Left colon (tissue), 2 donors: Measurements from ENCODE around the gene PFKL. TPM values are rescaled to one million over a fixed set of nuclear protein-coding genes. Genes with fewer than 3 reads are reported as not detected.
A peak's percentile ranks its signal among the peaks of the same experiment; 100 is the strongest.
"Not testable (repeated sequence)": the region's sequence is repeated elsewhere in the genome, so short reads cannot be mapped to it uniquely, and the experiment has no call there.

Source experiments
- ATAC-seq: fragments of 200-7000 bp; cut with Tn5 transposase; one replicate; pipeline ENCODE4 v1.9.1; 2020; ENCODE audit warnings: mild to moderate bottlenecking, moderate library complexity
- DNase-seq, 2 donors: peaks; one replicate each; pipeline ENCODE4 v3.0.0-alpha.2; 2020
- intact Hi-C, 2 donors: fragments of 100-400 bp; cut with DNase I in 1 of 2; cut with micrococcal nuclease in 1 of 2; formaldehyde crosslinking; loops; one replicate each; pipeline versions ENCODE4 v1.11.2 to v1.14.0; 2022; cut with DNase I, micrococcal nuclease
- total RNA-seq, 2 donors: library from RNA; stranded (reverse); fragmentation: NEBNext Ultra II Directional; extraction: Animal tissue kit (Norgen Biotek cat#: 25700); gene quantifications; one replicate each; pipeline ENCODE4 v1.2.1, GENCODE V29; 2021
- donor health status: DM: no; HTN: no; CAD: no.
- donor health status: DM: yes; HTN: yes; CAD: no.

Gene PFKL
- total RNA-seq, 2 donors from 2014 or later: 239 to 245 TPM

DNA sequence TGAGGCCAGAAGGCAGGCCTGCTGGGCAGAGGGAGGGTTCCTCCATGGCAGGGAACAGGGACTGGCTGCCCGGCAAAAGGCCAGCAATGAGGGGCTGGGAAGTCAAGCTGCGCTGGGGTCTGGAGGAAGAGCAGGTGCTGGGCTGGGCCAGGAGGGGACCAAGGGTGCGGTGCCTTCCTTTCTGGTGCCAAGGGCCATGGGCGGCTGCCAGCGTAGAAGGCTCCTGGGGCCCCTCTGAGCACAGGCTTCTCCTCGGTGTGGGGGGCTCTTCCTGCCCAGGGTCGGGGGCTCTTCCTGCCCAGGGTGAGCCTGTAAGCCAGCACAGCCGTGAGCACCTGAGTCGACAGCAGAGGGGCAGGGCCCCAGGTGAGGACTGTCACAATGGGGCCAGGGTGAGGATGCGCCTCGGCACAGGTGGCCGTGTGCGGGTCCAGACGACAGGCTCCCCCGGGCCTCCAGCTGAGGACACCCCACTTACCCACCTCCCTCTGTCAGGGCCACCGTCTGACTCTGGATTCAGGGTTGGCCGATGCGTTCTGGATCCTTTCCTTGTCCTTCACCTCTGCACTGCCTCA, 27.5 kb upstream of the PFKL start:
- DNase-seq (no peak), ATAC-seq (no peak)
- intact Hi-C loops: no loop called here

GRCh38 chr21:44273046-44273445, 26.8 kb upstream of the PFKL start:
- intact Hi-C loops: no loop called here
- DNase-seq (no peak), ATAC-seq (no peak)

DNA sequence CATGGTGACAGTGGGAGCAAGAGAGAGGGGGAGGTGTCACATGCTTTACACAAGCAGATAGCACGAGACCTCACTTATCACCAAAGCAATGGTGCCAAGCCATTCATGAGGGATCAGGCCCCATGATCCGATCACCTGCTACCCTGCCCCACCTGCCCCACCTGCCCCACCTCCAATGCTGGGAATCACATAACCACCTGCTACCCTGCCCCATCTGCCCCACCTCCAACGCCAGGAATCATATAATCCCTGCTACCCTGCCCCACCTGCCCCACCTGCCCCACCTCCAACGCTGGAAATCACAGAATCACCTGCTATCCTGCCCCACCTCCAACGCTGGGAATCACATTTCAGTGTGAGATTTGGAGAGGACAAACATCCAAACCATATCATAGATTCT, 24.8 kb upstream of the PFKL start:
- DNase-seq (no peak), ATAC-seq (peak; percentile 71)
- intact Hi-C loops: no loop called here

- DNase-seq: no peak
- intact Hi-C loops: no loop called here
- no peak for ATAC-seq
Observed at GRCh38 chr21:44279354-44280260, 20.2 kb upstream of the PFKL start.

DNA sequence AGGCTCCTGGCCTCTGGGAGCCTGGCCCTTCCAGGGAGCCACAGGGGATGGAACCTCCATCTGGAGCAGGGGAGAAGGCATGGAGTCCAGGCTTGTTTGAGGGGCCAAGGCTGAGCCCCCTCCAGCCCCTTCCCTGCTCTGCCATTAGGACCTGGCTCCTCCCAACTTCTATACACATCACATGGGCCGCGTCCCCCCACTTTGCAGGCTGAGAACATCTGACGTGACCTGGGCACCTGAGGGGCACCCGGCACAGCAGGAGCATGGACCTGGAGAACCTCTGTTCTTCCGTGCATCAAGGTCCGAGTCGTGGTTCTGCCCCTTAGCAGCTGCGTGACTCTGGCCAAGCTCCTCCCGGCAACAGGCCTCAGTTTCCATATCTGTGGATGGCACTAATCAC, 18.1 kb upstream of the PFKL start:
- DNase-seq (no peak), ATAC-seq (no peak)
- intact Hi-C loops: no loop called here

DNA sequence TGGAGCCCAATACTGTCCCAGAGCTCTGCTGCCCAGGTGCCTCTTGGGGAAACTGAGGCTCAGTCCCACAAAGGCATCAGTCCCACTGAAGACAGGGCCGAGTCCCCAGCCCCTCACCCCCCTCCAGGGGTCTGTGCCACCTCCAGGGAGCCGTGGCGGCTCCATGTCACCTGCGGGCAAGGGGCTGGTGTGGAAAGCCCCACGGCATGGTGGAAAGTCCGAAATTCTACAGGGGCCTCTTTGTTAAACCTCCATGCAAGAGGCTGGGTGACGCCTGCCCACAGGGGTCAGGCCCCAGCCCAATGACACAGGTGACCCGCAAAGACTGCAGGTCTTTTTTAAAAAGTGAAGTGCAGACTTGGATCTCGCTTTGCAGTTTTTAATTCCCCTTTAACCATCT, 17.5 kb upstream of the PFKL start:
- DNase-seq: no peak
- intact Hi-C loops: no loop called here
- no peak for ATAC-seq

GRCh38 chr21:44283211-44283785, 16.6 kb upstream of the PFKL start:
- DNase-seq, ATAC-seq, intact Hi-C loops: not testable (repeated sequence)

DNA sequence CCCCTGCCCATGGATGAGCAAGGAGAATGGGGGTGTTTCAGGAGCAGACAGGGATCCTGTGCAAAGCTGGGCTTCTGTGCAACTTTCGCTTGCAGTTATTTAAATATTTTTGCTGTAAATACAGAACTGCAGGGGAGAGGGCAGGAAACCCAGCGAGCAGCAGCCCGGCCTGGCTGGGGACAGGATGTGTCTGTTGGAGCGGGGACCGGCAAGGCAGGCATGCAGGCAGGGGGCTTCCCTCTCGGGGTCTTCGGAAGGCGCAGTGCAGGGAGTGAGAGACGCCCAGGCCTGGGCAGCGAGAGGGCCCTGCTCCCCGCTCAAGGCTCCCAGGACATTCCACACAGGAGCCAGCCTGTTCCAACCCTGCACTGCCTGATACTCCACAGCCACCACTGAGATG, 15.9 kb upstream of the PFKL start:
- ATAC-seq (no peak), DNase-seq (no peak)
- intact Hi-C loops: no loop called here

GRCh38 chr21:44285138-44285992, 14.5 kb upstream of the PFKL start, which contains the start of gene AIRE:
Gene AIRE, plus strand, starts transcription at chr21:44285876. Its CDS starts 131 bp downstream, at chr21:44286007.
- intact Hi-C loops: no loop called here
- DNase-seq (peak in 1 of 2 donors; percentile 26), ATAC-seq (peak; percentile 41)

DNA sequence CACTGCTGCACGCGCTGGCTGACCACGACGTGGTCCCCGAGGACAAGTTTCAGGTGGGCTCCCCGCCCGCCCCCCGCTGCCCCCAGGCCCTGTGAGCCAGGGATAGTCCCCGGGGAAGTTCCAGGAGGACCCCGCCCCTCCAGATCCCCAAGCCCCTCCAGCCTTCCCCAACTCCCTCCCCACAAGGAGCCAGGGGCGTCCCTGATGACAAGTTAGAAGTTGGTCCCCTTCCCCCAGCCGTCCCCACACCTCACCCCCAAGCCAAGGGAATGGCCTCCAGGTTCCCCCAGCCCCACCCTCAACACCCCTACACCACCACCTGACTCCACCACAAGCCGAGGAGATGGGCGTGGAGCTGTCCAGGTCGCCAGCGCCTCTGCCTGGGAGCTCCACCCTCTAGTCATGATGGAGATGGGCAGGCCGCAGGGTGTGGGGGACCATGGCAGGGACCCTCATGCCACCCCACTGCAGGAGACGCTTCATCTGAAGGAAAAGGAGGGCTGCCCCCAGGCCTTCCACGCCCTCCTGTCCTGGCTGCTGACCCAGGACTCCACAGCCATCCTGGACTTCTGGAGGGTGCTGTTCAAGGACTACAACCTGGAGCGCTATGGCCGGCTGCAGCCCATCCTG, 13.7 kb upstream of the PFKL start:
- peak in 1 of 2 donors; percentile 20 for DNase-seq
- ATAC-seq: no peak
- intact Hi-C loops: no loop called here

- DNase-seq: peak in 1 of 2 donors; percentile 13
- intact Hi-C loops: no loop called here
- no peak for ATAC-seq
Observed at GRCh38 chr21:44286716-44287632, 12.9 kb upstream of the PFKL start.

GRCh38 chr21:44288251-44289110, 11.4 kb upstream of the PFKL start:
- DNase-seq: peak in 1 of 2 donors; percentile 16
- intact Hi-C loops: no loop called here
- no peak for ATAC-seq

DNA sequence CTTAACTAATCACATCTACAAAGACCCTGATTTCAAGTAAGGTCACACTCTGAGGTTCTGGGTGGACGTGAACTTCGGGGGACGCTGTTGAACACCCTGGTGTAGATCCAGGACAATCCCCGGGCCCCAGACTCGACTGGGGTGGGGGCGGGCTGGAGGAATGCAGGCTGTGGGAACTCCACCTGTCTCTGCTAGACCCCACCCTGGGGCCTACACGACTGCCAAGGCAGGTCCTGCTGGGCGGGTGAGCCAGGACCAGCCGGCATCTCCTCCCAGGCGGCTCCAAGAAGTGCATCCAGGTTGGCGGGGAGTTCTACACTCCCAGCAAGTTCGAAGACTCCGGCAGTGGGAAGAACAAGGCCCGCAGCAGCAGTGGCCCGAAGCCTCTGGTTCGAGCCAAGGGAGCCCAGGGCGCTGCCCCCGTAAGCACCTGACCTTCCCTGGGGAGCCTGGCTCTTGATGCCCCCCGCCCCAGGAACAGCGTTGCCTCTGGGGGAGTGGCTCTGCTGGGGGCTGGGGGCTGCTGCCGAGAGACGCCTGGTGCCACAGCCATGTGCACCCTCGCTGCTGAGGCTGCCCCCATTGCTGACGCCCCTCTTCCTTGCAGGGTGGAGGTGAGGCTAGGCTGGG, 10.4 kb upstream of the PFKL start:
- intact Hi-C loops: no loop called here
- ATAC-seq: no peak
- no peak for DNase-seq

DNA sequence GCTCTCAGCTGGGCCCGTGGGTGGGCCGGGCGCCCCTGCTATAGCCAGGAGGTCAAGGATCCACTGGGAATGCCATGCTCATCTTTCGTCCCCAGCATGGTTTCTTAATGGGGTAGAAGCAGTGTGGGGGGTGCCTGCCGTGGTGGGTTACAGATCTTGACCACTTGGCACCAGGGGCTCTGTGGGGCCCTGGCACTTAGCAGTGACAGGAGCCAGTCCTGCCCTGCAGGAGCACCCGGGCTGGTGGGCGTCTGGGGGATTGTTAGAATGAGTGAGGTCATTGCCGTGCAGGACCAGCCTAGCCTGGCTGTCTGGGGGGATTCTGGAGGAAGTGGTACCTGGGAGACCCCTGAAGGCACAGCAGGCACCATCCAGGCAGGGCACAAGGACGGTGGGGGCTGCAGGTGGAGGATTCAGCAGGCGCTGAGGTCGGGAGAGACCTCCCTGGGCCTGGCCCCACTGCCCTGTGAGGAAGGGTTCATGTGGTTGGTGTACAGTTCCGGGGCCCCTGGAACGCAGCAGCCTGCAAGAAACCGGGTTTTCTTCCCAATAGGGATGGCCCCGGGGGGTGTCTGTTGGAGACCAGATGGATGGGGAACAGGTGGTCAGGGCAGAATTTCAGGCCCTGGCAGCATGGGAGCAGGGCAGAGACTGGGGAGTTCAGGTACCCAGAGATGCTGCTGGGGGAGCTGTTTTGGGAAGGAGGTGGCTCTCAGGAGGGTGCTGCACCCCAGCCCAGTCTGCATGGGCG, 9.4 kb upstream of the PFKL start:
- DNase-seq (peak in 1 of 2 donors; percentile 2), ATAC-seq (no peak)
- intact Hi-C loops: no loop called here

GRCh38 chr21:44291078-44291935, 8.5 kb upstream of the PFKL start:
- intact Hi-C loops: no loop called here
- DNase-seq (peak in 1 of 2 donors; percentile 3), ATAC-seq (no peak)
